H9 (cell line): Measurements from ENCODE around the gene LMTK2. TPM values are rescaled to one million over a fixed set of nuclear protein-coding genes. Genes with fewer than 3 reads are reported as not detected.

Experiments
- DNase-seq: peaks from one replicate; pipeline ENCODE4 v3.0.0-alpha.2; 2017
- H2AFZ ChIP-seq: one replicate; pipeline ENCODE4 v1.6.1; 2013; ENCODE audit warnings: mild to moderate bottlenecking, low read length, control low read depth, moderate library complexity
- H2AK5ac ChIP-seq: 2 replicates; pipeline ENCODE4 v1.6.1; 2013; ENCODE audit warnings: low read length, control low read depth, mixed read lengths; ENCODE audit not compliant: insufficient read length
- H2BK120ac ChIP-seq: one replicate; pipeline ENCODE4 v1.6.1; 2013; ENCODE audit warnings: low read depth, mild to moderate bottlenecking, low read length, control low read depth, inconsistent platforms; ENCODE audit not compliant: poor library complexity, severe bottlenecking
- H2BK12ac ChIP-seq: 2 replicates; pipeline ENCODE4 v1.6.1; 2013; ENCODE audit warnings: low read length, control low read depth, mixed read lengths, low read depth; ENCODE audit not compliant: insufficient read length
- H2BK15ac ChIP-seq: 2 replicates; pipeline ENCODE4 v1.6.1; 2013; ENCODE audit warnings: low read depth, low read length, control low read depth
- H2BK20ac ChIP-seq: one replicate; pipeline ENCODE4 v1.6.1; 2013; ENCODE audit warnings: low read depth, mild to moderate bottlenecking, low read length, control low read depth, inconsistent platforms; ENCODE audit not compliant: poor library complexity, severe bottlenecking
- H2BK5ac ChIP-seq: 2 replicates; pipeline ENCODE4 v1.6.1; 2013; ENCODE audit warnings: low read length, control low read depth, mixed read lengths; ENCODE audit not compliant: insufficient read length
- H3K14ac ChIP-seq: 2 replicates; pipeline ENCODE4 v1.6.1; 2013; ENCODE audit warnings: low read length, control low read depth; ENCODE audit not compliant: insufficient read depth
- H3K18ac ChIP-seq: 2 replicates; pipeline ENCODE4 v1.6.1; 2013; ENCODE audit warnings: low read depth, mild to moderate bottlenecking, mixed read lengths, low read length, control low read depth; ENCODE audit not compliant: insufficient read length
- H3K23ac ChIP-seq: 2 replicates; pipeline ENCODE4 v1.6.1; 2013; ENCODE audit warnings: low read length, control low read depth, mixed read lengths, low read depth; ENCODE audit not compliant: insufficient read length
- H3K23me2 ChIP-seq: 2 replicates; pipeline ENCODE4 v1.6.1; 2013; ENCODE audit warnings: low read depth, mild to moderate bottlenecking, mixed read lengths, low read length, control low read depth; ENCODE audit not compliant: insufficient read length, poor library complexity, severe bottlenecking
- H3K27ac ChIP-seq: 2 replicates; pipeline ENCODE4 v1.5.1; 2013; ENCODE audit warnings: low read length, control low read depth, mixed read lengths, low read depth; ENCODE audit not compliant: insufficient read length
- H3K27me3 ChIP-seq: 2 replicates; pipeline ENCODE4 v1.6.1; 2013; ENCODE audit warnings: low read length, control low read depth, inconsistent platforms; ENCODE audit not compliant: insufficient read depth
- H3K4ac ChIP-seq: 2 replicates; pipeline ENCODE4 v1.6.1; 2013; ENCODE audit warnings: low read depth, mild to moderate bottlenecking, control low read depth, inconsistent platforms, low read length, moderate library complexity
- H3K4me1 ChIP-seq: 2 replicates; pipeline ENCODE4 v1.6.1; 2013; ENCODE audit warnings: low read length, control low read depth, inconsistent platforms; ENCODE audit not compliant: insufficient read depth
- H3K4me2 ChIP-seq: 2 replicates; pipeline ENCODE4 v1.6.1; 2013; ENCODE audit warnings: low read length, control low read depth, mixed read lengths; ENCODE audit not compliant: insufficient read length, insufficient read depth
- H3K56ac ChIP-seq: 2 replicates; pipeline ENCODE4 v1.6.1; 2013; ENCODE audit warnings: low read depth, mild to moderate bottlenecking, mixed read lengths, low read length, control low read depth; ENCODE audit not compliant: insufficient read length
- H3K79me1 ChIP-seq: 2 replicates; pipeline ENCODE4 v1.6.1; 2013; ENCODE audit warnings: low read depth, mild to moderate bottlenecking, moderate library complexity, low read length, control low read depth, inconsistent platforms; ENCODE audit not compliant: insufficient read depth, poor library complexity, severe bottlenecking
- H3K79me2 ChIP-seq: 2 replicates; pipeline ENCODE4 v1.6.1; 2013; ENCODE audit warnings: low read length, control low read depth, inconsistent platforms; ENCODE audit not compliant: insufficient read depth
- H3K9ac ChIP-seq: 2 replicates; pipeline ENCODE4 v1.6.1; 2013; ENCODE audit warnings: low read length, control low read depth, mixed read lengths; ENCODE audit not compliant: insufficient read length; ENCODE audit errors: extremely low read depth
- H3K9me3 ChIP-seq: one replicate; pipeline ENCODE4 v1.6.1; 2013; ENCODE audit warnings: low read depth, low read length, inconsistent platforms; ENCODE audit not compliant: control insufficient read depth
- H3T11ph ChIP-seq: one replicate; pipeline ENCODE4 v1.6.1; 2013; ENCODE audit warnings: mild to moderate bottlenecking, low read length, control low read depth, inconsistent platforms
- H4K20me1 ChIP-seq: one replicate; pipeline ENCODE4 v1.6.1; 2013; ENCODE audit not compliant: control insufficient read depth, insufficient read length, insufficient read depth
- H4K5ac ChIP-seq: 2 replicates; pipeline ENCODE4 v1.6.1; 2013; ENCODE audit warnings: low read depth, mild to moderate bottlenecking, mixed read lengths, low read length, control low read depth; ENCODE audit not compliant: insufficient read length
- H4K8ac ChIP-seq: replicated peaks from 2 replicates; pipeline ENCODE4 v1.6.1; 2013; ENCODE audit warnings: low read length, control low read depth, mixed read lengths, low read depth; ENCODE audit not compliant: insufficient read length
- H4K91ac ChIP-seq: 2 replicates; pipeline ENCODE4 v1.6.1; 2013; ENCODE audit warnings: low read depth, mild to moderate bottlenecking, moderate library complexity, mixed read lengths, low read length, control low read depth; ENCODE audit not compliant: insufficient read length
- H3K27ac Mint-ChIP-seq, 3 experiments: 2 replicates in 2 of 3; 3 replicates in 1 of 3; pipeline ENCODE4 v1.8.0; 2020 to 2021; ENCODE audit warnings: mixed read lengths in 3 of 3, mild to moderate bottlenecking in 1 of 3, moderate library complexity in 1 of 3
- H3K27me3 Mint-ChIP-seq: 2 replicates; pipeline ENCODE4 v1.8.0; 2021; ENCODE audit warnings: low read depth, mild to moderate bottlenecking, moderate library complexity, mixed read lengths
- H3K36me3 Mint-ChIP-seq, 3 experiments: 2 replicates in 2 of 3; 3 replicates in 1 of 3; pipeline ENCODE4 v1.8.0; 2020 to 2021; ENCODE audit warnings: low read depth in 3 of 3, mixed read lengths in 3 of 3; ENCODE audit not compliant: insufficient read depth in 1 of 3
- H3K4me1 Mint-ChIP-seq, 2 experiments: 2 replicates each; pipeline ENCODE4 v1.8.0; 2020; ENCODE audit warnings: mixed read lengths in 2 of 2
- H3K4me3 Mint-ChIP-seq, 2 experiments: 2 replicates in 1 of 2; 3 replicates in 1 of 2; pipeline ENCODE4 v1.8.0; 2020 to 2021; ENCODE audit warnings: mild to moderate bottlenecking in 2 of 2, mixed read lengths in 2 of 2, moderate library complexity in 1 of 2
- H3K9me3 Mint-ChIP-seq, 2 experiments: 2 replicates in 1 of 2; 3 replicates in 1 of 2; pipeline ENCODE4 v1.8.0; 2020; ENCODE audit warnings: mild to moderate bottlenecking in 2 of 2, mixed read lengths in 2 of 2, moderate library complexity in 1 of 2
- WGBS: extraction: QIAGEN DNeasy Blood & Tissue Kit; methylation state at CpG from one replicate; pipeline ENCODE4 v1.1.7; 2013; ENCODE audit warnings: missing lambda C conversion rate, low lambda C conversion rate, mixed read lengths; ENCODE audit not compliant: insufficient read length; ENCODE audit errors: extremely low coverage; 5-methylcytosine and 5-hydroxymethylcytosine counted together
- total RNA-seq: library from RNA; stranded (reverse); gene quantifications from 2 replicates; pipeline ENCODE4 v1.2.1, GENCODE V29; 2021
- TF ChIP-seq, protein P1 (sequence below): fragments of 200-600 bp; sonication (generic); conservative IDR thresholded peaks from 3 replicates; pipeline ENCODE4 v1.8.0; 2021; ENCODE audit warnings: antibody characterized with exemption, mild to moderate bottlenecking

LMTK2 gene
- total RNA-seq, 1 experiment from 2014 or later, result 24.9 TPM

- no peak overlapping the region for H2AFZ ChIP-seq
- H3K14ac ChIP-seq, result no peak overlapping the region
- H3K79me1 ChIP-seq, result no peaks in the 10 kb centered on the region
- H3K79me2 ChIP-seq, result no peaks in the 10 kb centered on the region
- no peak for DNase-seq
- H2BK5ac ChIP-seq, result no peak overlapping the region
- H3K4me2 ChIP-seq, result no peak overlapping the region
- Mint-ChIP-seq H3K27ac (0 out of 7 replicates have a peak overlapping the region, but pooled peaks of 1 of the 3 experiments have one; percentile 28), H3K27me3 (no peaks in the 10 kb centered on the region), H3K4me1 (no peaks in the 10 kb centered on the region), H3K4me3 (no peak overlapping the region), H3K9me3 (no peaks in the 10 kb centered on the region), H3K36me3 (peaks cover 24 to 75% (median 56%) of the 10 kb centered on the region in 3 experiments; a peak in 6 of 7 replicates)
- no peaks in the 10 kb centered on the region for H3K9me3 ChIP-seq
- no peak overlapping the region for H2BK12ac ChIP-seq
- H4K91ac ChIP-seq, result no peak overlapping the region
- no peak overlapping the region for H2AK5ac ChIP-seq
- no peak overlapping the region for H4K5ac ChIP-seq
- H3K9ac ChIP-seq, result no peak overlapping the region
- no peaks in the 10 kb centered on the region for H3K27me3 ChIP-seq
- no peak overlapping the region for H2BK20ac ChIP-seq
- H3T11ph ChIP-seq, result no peak overlapping the region
- H4K8ac ChIP-seq, result no peak overlapping the region
- WGBS, result no CpG with 5 or more reads among the region's 32 CpGs
- no peak overlapping the region for H2BK120ac ChIP-seq
- no peaks in the 10 kb centered on the region for H3K23me2 ChIP-seq
- no peak overlapping the region for H3K4ac ChIP-seq
- TF ChIP-seq, protein P1, sequence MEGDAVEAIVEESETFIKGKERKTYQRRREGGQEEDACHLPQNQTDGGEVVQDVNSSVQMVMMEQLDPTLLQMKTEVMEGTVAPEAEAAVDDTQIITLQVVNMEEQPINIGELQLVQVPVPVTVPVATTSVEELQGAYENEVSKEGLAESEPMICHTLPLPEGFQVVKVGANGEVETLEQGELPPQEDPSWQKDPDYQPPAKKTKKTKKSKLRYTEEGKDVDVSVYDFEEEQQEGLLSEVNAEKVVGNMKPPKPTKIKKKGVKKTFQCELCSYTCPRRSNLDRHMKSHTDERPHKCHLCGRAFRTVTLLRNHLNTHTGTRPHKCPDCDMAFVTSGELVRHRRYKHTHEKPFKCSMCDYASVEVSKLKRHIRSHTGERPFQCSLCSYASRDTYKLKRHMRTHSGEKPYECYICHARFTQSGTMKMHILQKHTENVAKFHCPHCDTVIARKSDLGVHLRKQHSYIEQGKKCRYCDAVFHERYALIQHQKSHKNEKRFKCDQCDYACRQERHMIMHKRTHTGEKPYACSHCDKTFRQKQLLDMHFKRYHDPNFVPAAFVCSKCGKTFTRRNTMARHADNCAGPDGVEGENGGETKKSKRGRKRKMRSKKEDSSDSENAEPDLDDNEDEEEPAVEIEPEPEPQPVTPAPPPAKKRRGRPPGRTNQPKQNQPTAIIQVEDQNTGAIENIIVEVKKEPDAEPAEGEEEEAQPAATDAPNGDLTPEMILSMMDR, result no peak
- no peak overlapping the region for H3K56ac ChIP-seq
- no peak overlapping the region for H3K23ac ChIP-seq
- H4K20me1 ChIP-seq, result no peaks in the 10 kb centered on the region
- H3K4me1 ChIP-seq, result no peaks in the 10 kb centered on the region
- no peak overlapping the region for H3K27ac ChIP-seq
- no peak overlapping the region for H3K18ac ChIP-seq
- H2BK15ac ChIP-seq, result no peak overlapping the region
These were observed 85.2 kb downstream of the LMTK2 start for GRCh38 chr7:98191668-98192431.
